Effector memory CD4-positive, alpha-beta T cell (primary cell): ENCODE results near the gene BET1.

Experiments
- DNase-seq, 3 donors: peaks; one replicate each; pipeline ENCODE4 v3.0.0-alpha.2; 2020
- H3K27ac ChIP-seq: 2 replicates; pipeline ENCODE4 v1.7.0; 2013; ENCODE audit warnings: mild to moderate bottlenecking, low read length, moderate library complexity; ENCODE audit not compliant: insufficient read depth, poor library complexity, severe bottlenecking
- H3K27me3 ChIP-seq: replicated peaks from 2 replicates; pipeline ENCODE4 v1.7.0; 2013; ENCODE audit warnings: mild to moderate bottlenecking, low read length; ENCODE audit not compliant: insufficient read depth, control insufficient read depth, poor library complexity, severe bottlenecking
- H3K36me3 ChIP-seq: 2 replicates; pipeline ENCODE4 v1.7.0; 2013; ENCODE audit warnings: mild to moderate bottlenecking, low read length, moderate library complexity; ENCODE audit not compliant: control insufficient read depth, insufficient read depth
- H3K4me1 ChIP-seq: 2 replicates; pipeline ENCODE4 v1.7.0; 2013; ENCODE audit warnings: low read length, mild to moderate bottlenecking; ENCODE audit not compliant: control insufficient read depth, insufficient read depth, poor library complexity, severe bottlenecking
- H3K4me3 ChIP-seq: 2 replicates; pipeline ENCODE4 v1.7.0; 2013; ENCODE audit warnings: low read length, low read depth, mild to moderate bottlenecking; ENCODE audit not compliant: insufficient read depth, poor library complexity, severe bottlenecking
- H3K9me3 ChIP-seq: 2 replicates; pipeline ENCODE4 v1.7.0; 2013; ENCODE audit warnings: mild to moderate bottlenecking, low read length, moderate library complexity; ENCODE audit not compliant: control insufficient read depth

Gene BET1

GRCh38 chr7:93945756-93946535, 58.2 kb downstream of the BET1 start:
- no peaks in the 10 kb centered on the region for H3K4me1 ChIP-seq
- no peak overlapping the region for H3K4me3 ChIP-seq
- no peaks in the 10 kb centered on the region for H3K36me3 ChIP-seq
- H3K9me3 ChIP-seq: no peaks in the 10 kb centered on the region
- H3K27ac ChIP-seq: no peak overlapping the region
- no peak for DNase-seq
- H3K27me3 ChIP-seq: no peaks in the 10 kb centered on the region

- Histone ChIP-seq H3K4me1 (no peaks in the 10 kb centered on the region), H3K27me3 (no peaks in the 10 kb centered on the region), H3K27ac (no peak overlapping the region), H3K9me3 (no peaks in the 10 kb centered on the region), H3K4me3 (no peak overlapping the region), H3K36me3 (no peaks in the 10 kb centered on the region)
- no peak for DNase-seq
Measured at GRCh38 chr7:93945083-93945482, 59.1 kb downstream of the BET1 start.

GRCh38 chr7:93944673-93945072, 59.5 kb downstream of the BET1 start:
- no peaks in the 10 kb centered on the region for H3K4me1 ChIP-seq
- no peak for DNase-seq
- H3K36me3 ChIP-seq: no peaks in the 10 kb centered on the region
- no peaks in the 10 kb centered on the region for H3K27me3 ChIP-seq
- no peak overlapping the region for H3K4me3 ChIP-seq
- H3K27ac ChIP-seq: no peak overlapping the region
- H3K9me3 ChIP-seq: no peaks in the 10 kb centered on the region

- Histone ChIP-seq H3K36me3 (no peaks in the 10 kb centered on the region), H3K27ac (no peak overlapping the region), H3K4me1 (no peaks in the 10 kb centered on the region), H3K4me3 (no peak overlapping the region), H3K27me3 (no peaks in the 10 kb centered on the region), H3K9me3 (no peaks in the 10 kb centered on the region)
- DNase-seq: no peak
Measured at GRCh38 chr7:93943816-93944540, 60.2 kb downstream of the BET1 start.
